OCI-LY7 (cell line): ENCODE measurements around the gene ABCD1. TPM values are rescaled to one million over a fixed set of nuclear protein-coding genes. Genes with fewer than 3 reads are reported as not detected.
A peak's percentile ranks its signal among the peaks of the same experiment; 100 is the strongest.

ENCODE experiments used
- BruUV-seq: library from RNA; stranded (reverse); fragments of 400-500 nt; replicated peaks from 2 replicates; lab custom pipeline; 2021; lab: Mats Ljungman, UMichigan
- CTCF ChIA-PET: fragments of 300-600 bp; sonication (Branson Sonifier 250); formaldehyde crosslinking; loops from one replicate; lab custom pipeline; 2022; ENCODE audit warnings: antibody characterized with exemption; ENCODE audit not compliant: unreplicated experiment; lab: Charles Lee
- POLR2A ChIA-PET: fragments of 300-600 bp; sonication (Branson Sonifier 250); formaldehyde crosslinking; loops from one replicate; lab custom pipeline; 2022; ENCODE audit warnings: antibody characterized with exemption; lab: Charles Lee
- DNase-seq: peaks from one replicate; pipeline ENCODE4 v3.0.0-alpha.2; 2015; ENCODE audit warnings: low spot score
- H2AFZ ChIP-seq: fragments of 200-600 bp; sonication (generic), shearing (Covaris generic); 2 replicates; pipeline ENCODE4 v1.6.1; 2014; ENCODE audit warnings: mild to moderate bottlenecking, antibody characterized with exemption, low read length, moderate library complexity
- H3K27ac ChIP-seq: fragments of 200-600 bp; sonication (generic); 2 replicates; pipeline ENCODE4 v1.5.1; 2014; ENCODE audit warnings: mixed run types, low read depth, mild to moderate bottlenecking, moderate library complexity, low read length, inconsistent platforms; ENCODE audit not compliant: poor library complexity, severe bottlenecking
- H3K36me3 ChIP-seq: fragments of 200-600 bp; sonication (generic); 2 replicates; pipeline ENCODE4 v1.6.1; 2014; ENCODE audit warnings: mild to moderate bottlenecking, antibody characterized with exemption, low read length, moderate library complexity, mixed read lengths; ENCODE audit not compliant: insufficient read depth
- H3K4me1 ChIP-seq: fragments of 200-600 bp; sonication (generic); 2 replicates; pipeline ENCODE4 v1.5.1; 2014; ENCODE audit warnings: mild to moderate bottlenecking, low read length; ENCODE audit not compliant: insufficient read depth, poor library complexity, severe bottlenecking
- H3K4me2 ChIP-seq: fragments of 200-600 bp; sonication (generic); 2 replicates; pipeline ENCODE4 v1.6.1; 2014; ENCODE audit warnings: mild to moderate bottlenecking, low read length
- H3K4me3 ChIP-seq: fragments of 200-600 bp; sonication (generic); 2 replicates; pipeline ENCODE4 v1.5.1; 2014; ENCODE audit warnings: mild to moderate bottlenecking, low read depth, low read length; ENCODE audit not compliant: poor library complexity, severe bottlenecking
- H3K79me2 ChIP-seq: fragments of 200-600 bp; sonication (generic); 2 replicates; pipeline ENCODE4 v1.6.1; 2016; ENCODE audit warnings: low read depth, mild to moderate bottlenecking, low read length, moderate library complexity, mixed read lengths; ENCODE audit not compliant: insufficient read depth
- H3K9me2 ChIP-seq: fragments of 200-600 bp; sonication (generic); 2 replicates; pipeline ENCODE4 v1.6.1; 2016; ENCODE audit warnings: mild to moderate bottlenecking, low read length, mixed read lengths; ENCODE audit not compliant: insufficient read depth
- H3K9me3 ChIP-seq: fragments of 200-600 bp; sonication (generic); 2 replicates; pipeline ENCODE4 v1.6.1; 2014; ENCODE audit warnings: mild to moderate bottlenecking, mixed run types, low read length, mixed read lengths
- H4K20me1 ChIP-seq: fragments of 200-600 bp; sonication (generic); 2 replicates; pipeline ENCODE4 v1.6.1; 2014; ENCODE audit warnings: mild to moderate bottlenecking, antibody characterized with exemption, low read length, moderate library complexity, mixed read lengths; ENCODE audit not compliant: insufficient read depth
- CTCF ChIP-seq: fragments of 200-600 bp; sonication (generic); conservative IDR thresholded peaks from 2 replicates; pipeline ENCODE4 v1.5.1; 2014; ENCODE audit warnings: mild to moderate bottlenecking, antibody characterized with exemption, low read length, moderate library complexity, mixed read lengths
- EZH2phosphoT487 ChIP-seq: fragments of 200-600 bp; sonication (generic); IDR thresholded peaks from 2 replicates; pipeline ENCODE4 v1.6.1; 2018; ENCODE audit warnings: low read depth, borderline replicate concordance, mild to moderate bottlenecking, mixed run types, antibody characterized with exemption, low read length, moderate library complexity, mixed read lengths
- intact Hi-C: fragments of 100-400 bp; cut with micrococcal nuclease; formaldehyde crosslinking; loops from one replicate; pipeline ENCODE4 v1.10.0; 2022; ENCODE audit not compliant: unreplicated experiment
- total RNA-seq, 2 experiments: library from RNA; depleted of rRNA in 1 of 2; stranded (reverse); fragments of >200 nt in 1 of 2; shearing (Covaris generic) in 1 of 2; gene quantifications; 2 replicates each; pipeline ENCODE4 v1.2.3, GENCODE V29; 2014 to 2022

The ABCD1 gene
- total RNA-seq, 2 experiments from 2014 or later, result 6.9 to 8.8 TPM

- no peak overlapping the region for H3K27ac ChIP-seq
- no peaks in the 10 kb centered on the region for H4K20me1 ChIP-seq
- CTCF ChIA-PET, result no interaction called here
- no peaks in the 10 kb centered on the region for H3K79me2 ChIP-seq
- H3K4me3 ChIP-seq, result no peak overlapping the region
- no peak overlapping the region for H2AFZ ChIP-seq
- DNase-seq, result no peak
- no TSS peak for BruUV-seq
- peaks cover 3% of the 10 kb centered on the region for H3K4me1 ChIP-seq
- no peaks in the 10 kb centered on the region for H3K9me2 ChIP-seq
- TF ChIP-seq EZH2phosphoT487 (no peak), CTCF (no peak)
- POLR2A ChIA-PET, result interaction anchor here (0.8 kb wide), 1 partner anchor 113 kb away, joined by 3 read pairs; no protein-coding TSS in a partner anchor
- intact Hi-C loops, result no loop called here
- H3K9me3 ChIP-seq, result no peaks in the 10 kb centered on the region
- H3K4me2 ChIP-seq, result no peak overlapping the region
- no peaks in the 10 kb centered on the region; the same call in 1 of the 2 replicates for H3K36me3 ChIP-seq
Measured at GRCh38 chrX:153781428-153782047, 56.9 kb downstream of the ABCD1 start.

GRCh38 chrX:153782313-153782712, 57.7 kb downstream of the ABCD1 start:
- no peaks in the 10 kb centered on the region for H3K9me2 ChIP-seq
- no peak overlapping the region for H3K4me3 ChIP-seq
- no peak overlapping the region for H3K4me2 ChIP-seq
- TF ChIP-seq EZH2phosphoT487 (no peak), CTCF (0 out of 2 replicates have a peak, but pooled peaks have one; percentile 18)
- H2AFZ ChIP-seq, result no peak overlapping the region
- H3K4me1 ChIP-seq, result peaks cover 3% of the 10 kb centered on the region
- intact Hi-C loops, result no loop called here
- no peaks in the 10 kb centered on the region for H4K20me1 ChIP-seq
- H3K9me3 ChIP-seq, result no peaks in the 10 kb centered on the region
- ChIA-PET CTCF (no interaction called here), POLR2A (no interaction called here)
- H3K36me3 ChIP-seq, result no peaks in the 10 kb centered on the region; the same call in 1 of the 2 replicates
- DNase-seq, result no peak
- H3K27ac ChIP-seq, result no peak overlapping the region
- H3K79me2 ChIP-seq, result no peaks in the 10 kb centered on the region
- no TSS peak for BruUV-seq

- BruUV-seq, result no TSS peak
Measured at GRCh38 chrX:153782871-153783270, 58.2 kb downstream of the ABCD1 start.

More at GRCh38 chrX:153782871-153783270, 58.2 kb downstream of the ABCD1 start:
- Histone ChIP-seq H4K20me1 (no peaks in the 10 kb centered on the region), H3K4me3 (no peak overlapping the region), H2AFZ (no peak overlapping the region), H3K9me3 (no peaks in the 10 kb centered on the region), H3K79me2 (no peaks in the 10 kb centered on the region), H3K4me2 (no peak overlapping the region), H3K4me1 (peaks cover 3% of the 10 kb centered on the region), H3K36me3 (no peaks in the 10 kb centered on the region; the same call in 1 of the 2 replicates), H3K9me2 (no peaks in the 10 kb centered on the region), H3K27ac (no peak overlapping the region)
- TF ChIP-seq EZH2phosphoT487, result no peak
- TF ChIP-seq CTCF, result no peak
- POLR2A ChIA-PET, result no interaction called here
- intact Hi-C loops, result no loop called here
- CTCF ChIA-PET, result no interaction called here
- no peak for DNase-seq
